H9 (cell line): Measurements from ENCODE around the gene SMS. TPM values are rescaled to one million over a fixed set of nuclear protein-coding genes. Genes with fewer than 3 reads are reported as not detected.

Experiments
- DNase-seq: peaks from one replicate; pipeline ENCODE4 v3.0.0-alpha.2; 2017
- H2AFZ ChIP-seq: one replicate; pipeline ENCODE4 v1.6.1; 2013; ENCODE audit warnings: mild to moderate bottlenecking, low read length, control low read depth, moderate library complexity
- H2AK5ac ChIP-seq: 2 replicates; pipeline ENCODE4 v1.6.1; 2013; ENCODE audit warnings: low read length, control low read depth, mixed read lengths; ENCODE audit not compliant: insufficient read length
- H2BK120ac ChIP-seq: one replicate; pipeline ENCODE4 v1.6.1; 2013; ENCODE audit warnings: low read depth, mild to moderate bottlenecking, low read length, control low read depth, inconsistent platforms; ENCODE audit not compliant: poor library complexity, severe bottlenecking
- H2BK12ac ChIP-seq: 2 replicates; pipeline ENCODE4 v1.6.1; 2013; ENCODE audit warnings: low read length, control low read depth, mixed read lengths, low read depth; ENCODE audit not compliant: insufficient read length
- H2BK15ac ChIP-seq: 2 replicates; pipeline ENCODE4 v1.6.1; 2013; ENCODE audit warnings: low read depth, low read length, control low read depth
- H2BK20ac ChIP-seq: one replicate; pipeline ENCODE4 v1.6.1; 2013; ENCODE audit warnings: low read depth, mild to moderate bottlenecking, low read length, control low read depth, inconsistent platforms; ENCODE audit not compliant: poor library complexity, severe bottlenecking
- H2BK5ac ChIP-seq: 2 replicates; pipeline ENCODE4 v1.6.1; 2013; ENCODE audit warnings: low read length, control low read depth, mixed read lengths; ENCODE audit not compliant: insufficient read length
- H3K14ac ChIP-seq: 2 replicates; pipeline ENCODE4 v1.6.1; 2013; ENCODE audit warnings: low read length, control low read depth; ENCODE audit not compliant: insufficient read depth
- H3K18ac ChIP-seq: 2 replicates; pipeline ENCODE4 v1.6.1; 2013; ENCODE audit warnings: low read depth, mild to moderate bottlenecking, mixed read lengths, low read length, control low read depth; ENCODE audit not compliant: insufficient read length
- H3K23ac ChIP-seq: 2 replicates; pipeline ENCODE4 v1.6.1; 2013; ENCODE audit warnings: low read length, control low read depth, mixed read lengths, low read depth; ENCODE audit not compliant: insufficient read length
- H3K23me2 ChIP-seq: 2 replicates; pipeline ENCODE4 v1.6.1; 2013; ENCODE audit warnings: low read depth, mild to moderate bottlenecking, mixed read lengths, low read length, control low read depth; ENCODE audit not compliant: insufficient read length, poor library complexity, severe bottlenecking
- H3K27ac ChIP-seq: 2 replicates; pipeline ENCODE4 v1.5.1; 2013; ENCODE audit warnings: low read length, control low read depth, mixed read lengths, low read depth; ENCODE audit not compliant: insufficient read length
- H3K27me3 ChIP-seq: 2 replicates; pipeline ENCODE4 v1.6.1; 2013; ENCODE audit warnings: low read length, control low read depth, inconsistent platforms; ENCODE audit not compliant: insufficient read depth
- H3K4ac ChIP-seq: 2 replicates; pipeline ENCODE4 v1.6.1; 2013; ENCODE audit warnings: low read depth, mild to moderate bottlenecking, control low read depth, inconsistent platforms, low read length, moderate library complexity
- H3K4me1 ChIP-seq: 2 replicates; pipeline ENCODE4 v1.6.1; 2013; ENCODE audit warnings: low read length, control low read depth, inconsistent platforms; ENCODE audit not compliant: insufficient read depth
- H3K4me2 ChIP-seq: 2 replicates; pipeline ENCODE4 v1.6.1; 2013; ENCODE audit warnings: low read length, control low read depth, mixed read lengths; ENCODE audit not compliant: insufficient read length, insufficient read depth
- H3K56ac ChIP-seq: 2 replicates; pipeline ENCODE4 v1.6.1; 2013; ENCODE audit warnings: low read depth, mild to moderate bottlenecking, mixed read lengths, low read length, control low read depth; ENCODE audit not compliant: insufficient read length
- H3K79me1 ChIP-seq: 2 replicates; pipeline ENCODE4 v1.6.1; 2013; ENCODE audit warnings: low read depth, mild to moderate bottlenecking, moderate library complexity, low read length, control low read depth, inconsistent platforms; ENCODE audit not compliant: insufficient read depth, poor library complexity, severe bottlenecking
- H3K79me2 ChIP-seq: 2 replicates; pipeline ENCODE4 v1.6.1; 2013; ENCODE audit warnings: low read length, control low read depth, inconsistent platforms; ENCODE audit not compliant: insufficient read depth
- H3K9ac ChIP-seq: 2 replicates; pipeline ENCODE4 v1.6.1; 2013; ENCODE audit warnings: low read length, control low read depth, mixed read lengths; ENCODE audit not compliant: insufficient read length; ENCODE audit errors: extremely low read depth
- H3K9me3 ChIP-seq: one replicate; pipeline ENCODE4 v1.6.1; 2013; ENCODE audit warnings: low read depth, low read length, inconsistent platforms; ENCODE audit not compliant: control insufficient read depth
- H3T11ph ChIP-seq: one replicate; pipeline ENCODE4 v1.6.1; 2013; ENCODE audit warnings: mild to moderate bottlenecking, low read length, control low read depth, inconsistent platforms
- H4K20me1 ChIP-seq: one replicate; pipeline ENCODE4 v1.6.1; 2013; ENCODE audit not compliant: control insufficient read depth, insufficient read length, insufficient read depth
- H4K5ac ChIP-seq: 2 replicates; pipeline ENCODE4 v1.6.1; 2013; ENCODE audit warnings: low read depth, mild to moderate bottlenecking, mixed read lengths, low read length, control low read depth; ENCODE audit not compliant: insufficient read length
- H4K8ac ChIP-seq: replicated peaks from 2 replicates; pipeline ENCODE4 v1.6.1; 2013; ENCODE audit warnings: low read length, control low read depth, mixed read lengths, low read depth; ENCODE audit not compliant: insufficient read length
- H4K91ac ChIP-seq: 2 replicates; pipeline ENCODE4 v1.6.1; 2013; ENCODE audit warnings: low read depth, mild to moderate bottlenecking, moderate library complexity, mixed read lengths, low read length, control low read depth; ENCODE audit not compliant: insufficient read length
- H3K27ac Mint-ChIP-seq, 3 experiments: 2 replicates in 2 of 3; 3 replicates in 1 of 3; pipeline ENCODE4 v1.8.0; 2020 to 2021; ENCODE audit warnings: mixed read lengths in 3 of 3, mild to moderate bottlenecking in 1 of 3, moderate library complexity in 1 of 3
- H3K27me3 Mint-ChIP-seq: 2 replicates; pipeline ENCODE4 v1.8.0; 2021; ENCODE audit warnings: low read depth, mild to moderate bottlenecking, moderate library complexity, mixed read lengths
- H3K36me3 Mint-ChIP-seq, 3 experiments: 2 replicates in 2 of 3; 3 replicates in 1 of 3; pipeline ENCODE4 v1.8.0; 2020 to 2021; ENCODE audit warnings: low read depth in 3 of 3, mixed read lengths in 3 of 3; ENCODE audit not compliant: insufficient read depth in 1 of 3
- H3K4me1 Mint-ChIP-seq, 2 experiments: 2 replicates each; pipeline ENCODE4 v1.8.0; 2020; ENCODE audit warnings: mixed read lengths in 2 of 2
- H3K4me3 Mint-ChIP-seq, 2 experiments: 2 replicates in 1 of 2; 3 replicates in 1 of 2; pipeline ENCODE4 v1.8.0; 2020 to 2021; ENCODE audit warnings: mild to moderate bottlenecking in 2 of 2, mixed read lengths in 2 of 2, moderate library complexity in 1 of 2
- H3K9me3 Mint-ChIP-seq, 2 experiments: 2 replicates in 1 of 2; 3 replicates in 1 of 2; pipeline ENCODE4 v1.8.0; 2020; ENCODE audit warnings: mild to moderate bottlenecking in 2 of 2, mixed read lengths in 2 of 2, moderate library complexity in 1 of 2
- WGBS: extraction: QIAGEN DNeasy Blood & Tissue Kit; methylation state at CpG from one replicate; pipeline ENCODE4 v1.1.7; 2013; ENCODE audit warnings: missing lambda C conversion rate, low lambda C conversion rate, mixed read lengths; ENCODE audit not compliant: insufficient read length; ENCODE audit errors: extremely low coverage; 5-methylcytosine and 5-hydroxymethylcytosine counted together
- total RNA-seq: library from RNA; stranded (reverse); gene quantifications from 2 replicates; pipeline ENCODE4 v1.2.1, GENCODE V29; 2021
- TF ChIP-seq, protein P1 (sequence below): fragments of 200-600 bp; sonication (generic); conservative IDR thresholded peaks from 3 replicates; pipeline ENCODE4 v1.8.0; 2021; ENCODE audit warnings: antibody characterized with exemption, mild to moderate bottlenecking

Gene SMS
- total RNA-seq, 1 experiment from 2014 or later: 415 TPM

DNA sequence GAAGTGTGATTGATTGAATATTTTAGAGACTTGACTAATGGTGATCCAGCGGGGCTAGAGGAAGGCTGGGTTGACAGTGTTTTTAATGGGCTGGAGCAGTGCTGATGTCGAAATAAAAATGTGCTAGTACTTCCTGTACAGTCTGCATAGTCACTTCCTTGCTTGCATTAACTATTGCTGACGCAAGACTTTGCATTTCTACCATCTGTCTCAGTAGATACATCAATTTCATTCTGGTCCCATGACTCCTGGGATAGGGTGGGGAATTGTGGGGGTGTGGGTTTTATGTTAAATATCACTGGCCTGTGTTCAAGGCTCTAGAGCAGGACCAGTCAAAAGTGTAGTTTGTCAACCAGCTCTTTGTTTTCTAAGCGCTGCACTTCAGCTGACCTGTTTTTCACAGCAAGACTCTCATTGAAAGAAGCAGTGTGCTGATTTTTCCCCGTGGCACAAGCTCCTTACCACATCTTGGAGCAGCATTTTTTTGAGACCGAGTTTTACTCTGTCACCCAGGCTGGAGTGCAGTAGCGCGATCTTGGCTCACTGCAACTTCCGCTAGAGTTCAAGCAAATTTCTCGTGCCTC, 56.5 kb downstream of the SMS start:
- no peak overlapping the region for H4K5ac ChIP-seq
- DNase-seq: no peak
- no peaks in the 10 kb centered on the region for H4K20me1 ChIP-seq
- H3K27ac Mint-ChIP-seq: peak overlapping the region in 2 of 3 experiments; percentile 45 to 80; a peak in 3 of 7 replicates
- H3K4ac ChIP-seq: no peak overlapping the region
- no peak overlapping the region for H2BK12ac ChIP-seq
- peaks cover 30 to 43% (median 34%) of the 10 kb centered on the region in 3 experiments for H3K36me3 Mint-ChIP-seq
- no peaks in the 10 kb centered on the region for H3K4me1 ChIP-seq
- no peak overlapping the region for H3K23ac ChIP-seq
- no peaks in the 10 kb centered on the region for H3K9me3 ChIP-seq
- H3K56ac ChIP-seq: no peak overlapping the region
- no peaks in the 10 kb centered on the region for H3K27me3 ChIP-seq
- TF ChIP-seq, protein P1, sequence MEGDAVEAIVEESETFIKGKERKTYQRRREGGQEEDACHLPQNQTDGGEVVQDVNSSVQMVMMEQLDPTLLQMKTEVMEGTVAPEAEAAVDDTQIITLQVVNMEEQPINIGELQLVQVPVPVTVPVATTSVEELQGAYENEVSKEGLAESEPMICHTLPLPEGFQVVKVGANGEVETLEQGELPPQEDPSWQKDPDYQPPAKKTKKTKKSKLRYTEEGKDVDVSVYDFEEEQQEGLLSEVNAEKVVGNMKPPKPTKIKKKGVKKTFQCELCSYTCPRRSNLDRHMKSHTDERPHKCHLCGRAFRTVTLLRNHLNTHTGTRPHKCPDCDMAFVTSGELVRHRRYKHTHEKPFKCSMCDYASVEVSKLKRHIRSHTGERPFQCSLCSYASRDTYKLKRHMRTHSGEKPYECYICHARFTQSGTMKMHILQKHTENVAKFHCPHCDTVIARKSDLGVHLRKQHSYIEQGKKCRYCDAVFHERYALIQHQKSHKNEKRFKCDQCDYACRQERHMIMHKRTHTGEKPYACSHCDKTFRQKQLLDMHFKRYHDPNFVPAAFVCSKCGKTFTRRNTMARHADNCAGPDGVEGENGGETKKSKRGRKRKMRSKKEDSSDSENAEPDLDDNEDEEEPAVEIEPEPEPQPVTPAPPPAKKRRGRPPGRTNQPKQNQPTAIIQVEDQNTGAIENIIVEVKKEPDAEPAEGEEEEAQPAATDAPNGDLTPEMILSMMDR: no peak
- no peak overlapping the region for H3K18ac ChIP-seq
- H2BK120ac ChIP-seq: no peak overlapping the region
- H2BK15ac ChIP-seq: no peak overlapping the region
- no peaks in the 10 kb centered on the region for H3K23me2 ChIP-seq
- H2BK20ac ChIP-seq: no peak overlapping the region
- H3K4me3 Mint-ChIP-seq: no peak overlapping the region
- no peaks in the 10 kb centered on the region for H3K79me1 ChIP-seq
- H2AK5ac ChIP-seq: no peak overlapping the region
- H3K4me1 Mint-ChIP-seq: peaks cover 26 to 29% of the 10 kb centered on the region in 2 experiments
- H2AFZ ChIP-seq: no peak overlapping the region
- no peak overlapping the region for H3K9ac ChIP-seq
- H3K79me2 ChIP-seq: no peaks in the 10 kb centered on the region
- no CpG with 5 or more reads among the region's 10 CpGs for WGBS
- H3K4me2 ChIP-seq: no peak overlapping the region
- no peaks in the 10 kb centered on the region for H3K27me3 Mint-ChIP-seq
- H3K14ac ChIP-seq: no peak overlapping the region
- no peak overlapping the region for H3K27ac ChIP-seq
- H4K91ac ChIP-seq: no peak overlapping the region
- H3K9me3 Mint-ChIP-seq: peaks cover 0 to 42% of the 10 kb centered on the region in 2 experiments; a peak in 4 of 5 replicates
- no peak overlapping the region for H4K8ac ChIP-seq
- H3T11ph ChIP-seq: no peak overlapping the region
- H2BK5ac ChIP-seq: no peak overlapping the region
